Uterus (tissue), 2 donors: Measurements from ENCODE around the gene CMBL.
"Not testable (repeated sequence)": the region's sequence is repeated elsewhere in the genome, so short reads cannot be mapped to it uniquely, and the experiment has no call there.

Source experiments
- POLR2A ChIP-seq, 2 donors: fragments of 450-650 bp; IDR thresholded peaks; one replicate each; pipeline ENCODE4 v1.6.1; 2016; ENCODE audit warnings: antibody characterized with exemption in 2 of 2, mild to moderate bottlenecking in 1 of 2, moderate library complexity in 1 of 2
- TF ChIP-seq, protein P1 (sequence below), 4 experiments: fragments of 200-600 bp in 2 of 4; fragments of 450-650 bp in 2 of 4; sonication (generic) in 2 of 4; IDR thresholded peaks; one replicate each; pipeline ENCODE4 v1.5.1; 2016 to 2019; ENCODE audit warnings: antibody characterized with exemption in 4 of 4, mild to moderate bottlenecking in 2 of 4, moderate library complexity in 1 of 4

DNA sequence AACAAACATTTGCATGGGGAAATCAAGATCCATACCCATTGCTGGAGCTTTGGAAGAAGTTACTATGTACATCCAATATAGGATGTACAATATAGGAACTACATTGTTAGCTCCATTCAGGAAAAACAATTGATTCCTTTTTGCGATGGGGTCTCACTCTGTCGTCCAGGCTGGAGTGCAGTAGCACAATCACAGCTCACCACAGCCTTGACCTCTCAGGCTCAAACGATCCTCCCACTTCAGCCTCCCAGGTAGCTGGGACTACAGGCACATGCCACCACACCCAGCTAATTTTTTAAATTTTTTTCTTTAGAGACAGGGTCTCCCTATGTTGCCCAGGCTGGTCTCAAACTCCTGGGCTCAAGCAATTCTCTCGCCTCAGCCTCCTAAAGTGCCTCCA is 60.5 kb downstream of the CMBL start:
- TF ChIP-seq, protein P1, sequence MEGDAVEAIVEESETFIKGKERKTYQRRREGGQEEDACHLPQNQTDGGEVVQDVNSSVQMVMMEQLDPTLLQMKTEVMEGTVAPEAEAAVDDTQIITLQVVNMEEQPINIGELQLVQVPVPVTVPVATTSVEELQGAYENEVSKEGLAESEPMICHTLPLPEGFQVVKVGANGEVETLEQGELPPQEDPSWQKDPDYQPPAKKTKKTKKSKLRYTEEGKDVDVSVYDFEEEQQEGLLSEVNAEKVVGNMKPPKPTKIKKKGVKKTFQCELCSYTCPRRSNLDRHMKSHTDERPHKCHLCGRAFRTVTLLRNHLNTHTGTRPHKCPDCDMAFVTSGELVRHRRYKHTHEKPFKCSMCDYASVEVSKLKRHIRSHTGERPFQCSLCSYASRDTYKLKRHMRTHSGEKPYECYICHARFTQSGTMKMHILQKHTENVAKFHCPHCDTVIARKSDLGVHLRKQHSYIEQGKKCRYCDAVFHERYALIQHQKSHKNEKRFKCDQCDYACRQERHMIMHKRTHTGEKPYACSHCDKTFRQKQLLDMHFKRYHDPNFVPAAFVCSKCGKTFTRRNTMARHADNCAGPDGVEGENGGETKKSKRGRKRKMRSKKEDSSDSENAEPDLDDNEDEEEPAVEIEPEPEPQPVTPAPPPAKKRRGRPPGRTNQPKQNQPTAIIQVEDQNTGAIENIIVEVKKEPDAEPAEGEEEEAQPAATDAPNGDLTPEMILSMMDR (IDR thresholded peaks at IDR 0.05): not testable (repeated sequence)
- TF ChIP-seq POLR2A (IDR thresholded peaks at IDR 0.05): not testable (repeated sequence)
